ENCODE measurements around the gene ADGB.
A peak's percentile ranks its signal among the peaks of the same experiment; 100 is the strongest.

Gene ADGB

GRCh38 chr6:146582857-146583256, 15.9 kb upstream of the ADGB start:
- no peak for TF ChIP-seq POLR2AphosphoS5 (IDR thresholded peaks at IDR 0.05; ENCODE audit: low read depth, low read length)
- no peak for TF ChIP-seq PAX5 (IDR thresholded peaks at IDR 0.05; ENCODE audit: insufficient read depth, low read length, severe bottlenecking)
- TF ChIP-seq SPI1 (IDR thresholded peaks at IDR 0.05; ENCODE audit: low read depth, low read length), result no peak
- TF ChIP-seq POU2F2 (IDR thresholded peaks at IDR 0.05; ENCODE audit: low read depth, low read length), result no peak
- no peak for TF ChIP-seq POLR2A (IDR thresholded peaks at IDR 0.05; ENCODE audit: low read depth, low read length)
- TF ChIP-seq TAF1 (IDR thresholded peaks at IDR 0.05; ENCODE audit: low read depth, low read length), result no peak
- no peak for FAIRE-seq
- DNase-seq (ENCODE audit: insufficient read length, low spot score), result no peak

DNA sequence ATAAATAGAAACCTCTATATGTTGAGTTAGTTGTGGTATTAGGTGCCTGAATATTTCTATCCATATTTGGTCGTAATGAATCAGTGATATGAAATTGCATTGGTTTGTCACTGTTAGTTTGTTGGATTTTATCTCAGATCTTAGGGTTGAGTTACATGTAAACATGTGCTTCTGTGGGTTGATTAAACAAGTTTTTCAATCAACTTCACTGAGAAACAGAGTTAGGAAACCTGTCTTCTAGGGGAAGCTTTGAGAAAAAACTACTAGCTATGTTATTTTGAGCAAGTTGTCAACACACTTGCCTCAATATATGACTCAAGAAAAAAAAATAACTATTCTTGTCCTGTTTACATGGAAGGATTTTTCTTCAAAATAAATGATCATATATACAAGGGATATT, 14.8 kb upstream of the ADGB start:
- FAIRE-seq (no peak), DNase-seq (ENCODE audit: insufficient read length, low spot score) (no peak)
- TF ChIP-seq POLR2A (IDR thresholded peaks at IDR 0.05; ENCODE audit: low read depth, low read length) (no peak), POLR2AphosphoS5 (IDR thresholded peaks at IDR 0.05; ENCODE audit: low read depth, low read length) (no peak), PAX5 (IDR thresholded peaks at IDR 0.05; ENCODE audit: insufficient read depth, low read length, severe bottlenecking) (no peak), POU2F2 (IDR thresholded peaks at IDR 0.05; ENCODE audit: low read depth, low read length) (no peak), TAF1 (IDR thresholded peaks at IDR 0.05; ENCODE audit: low read depth, low read length) (no peak), SPI1 (IDR thresholded peaks at IDR 0.05; ENCODE audit: low read depth, low read length) (no peak)

GRCh38 chr6:146587459-146587858, 11.3 kb upstream of the ADGB start:
- TF ChIP-seq POU2F2 (IDR thresholded peaks at IDR 0.05; ENCODE audit: low read depth, low read length) (no peak), SPI1 (IDR thresholded peaks at IDR 0.05; ENCODE audit: low read depth, low read length) (no peak), TAF1 (IDR thresholded peaks at IDR 0.05; ENCODE audit: low read depth, low read length) (no peak), POLR2AphosphoS5 (IDR thresholded peaks at IDR 0.05; ENCODE audit: low read depth, low read length) (no peak), PAX5 (IDR thresholded peaks at IDR 0.05; ENCODE audit: insufficient read depth, low read length, severe bottlenecking) (no peak), POLR2A (IDR thresholded peaks at IDR 0.05; ENCODE audit: low read depth, low read length) (no peak)
- FAIRE-seq, result no peak
- DNase-seq (ENCODE audit: insufficient read length, low spot score), result no peak

DNA sequence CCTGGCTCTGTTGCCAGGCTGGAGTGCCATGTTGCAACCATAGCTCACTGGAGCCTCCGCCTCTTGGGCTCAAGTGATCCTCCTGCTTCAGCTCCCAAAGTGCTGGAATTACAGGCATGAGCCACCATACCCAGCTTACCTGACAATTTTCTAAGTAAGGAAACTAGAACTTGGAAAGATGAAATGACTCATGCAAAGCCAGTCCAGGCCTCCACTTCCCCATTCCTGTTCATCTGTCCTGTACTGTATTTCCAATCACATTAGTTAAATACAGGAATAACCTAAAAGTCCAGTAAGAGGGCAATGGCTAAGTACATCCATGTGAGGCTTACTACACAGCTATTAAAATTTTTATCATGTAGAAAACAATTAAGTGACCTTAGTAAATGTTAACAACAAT, 8.3 kb upstream of the ADGB start:
- FAIRE-seq (no peak), DNase-seq (ENCODE audit: insufficient read length, low spot score) (no peak)
- no peak for TF ChIP-seq TAF1 (IDR thresholded peaks at IDR 0.05; ENCODE audit: low read depth, low read length)
- TF ChIP-seq POLR2AphosphoS5 (IDR thresholded peaks at IDR 0.05; ENCODE audit: low read depth, low read length), result no peak
- TF ChIP-seq POU2F2 (IDR thresholded peaks at IDR 0.05; ENCODE audit: low read depth, low read length), result no peak
- no peak for TF ChIP-seq POLR2A (IDR thresholded peaks at IDR 0.05; ENCODE audit: low read depth, low read length)
- TF ChIP-seq PAX5 (IDR thresholded peaks at IDR 0.05; ENCODE audit: insufficient read depth, low read length, severe bottlenecking), result no peak
- TF ChIP-seq SPI1 (IDR thresholded peaks at IDR 0.05; ENCODE audit: low read depth, low read length), result no peak

DNA sequence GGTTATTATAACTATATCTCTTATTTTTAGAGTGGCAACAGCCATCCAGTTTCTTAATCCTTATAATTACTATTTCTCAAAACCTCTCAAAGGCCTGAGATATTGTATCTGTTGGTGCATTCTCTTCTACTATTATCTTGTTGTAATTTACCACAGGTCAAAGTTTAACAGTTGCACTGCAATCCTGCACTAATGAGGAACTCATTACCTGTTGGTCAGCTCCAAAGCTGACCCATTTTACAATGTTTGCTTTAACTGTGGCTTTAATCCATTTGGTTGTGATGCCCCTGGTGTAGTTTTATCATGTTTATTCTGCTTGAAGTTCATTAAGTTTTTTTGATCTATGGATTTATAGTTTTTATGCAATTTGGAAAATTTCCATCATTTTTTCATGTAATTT, 6.3 kb upstream of the ADGB start:
- FAIRE-seq (no peak), DNase-seq (ENCODE audit: insufficient read length, low spot score) (no peak)
- TF ChIP-seq PAX5 (IDR thresholded peaks at IDR 0.05; ENCODE audit: insufficient read depth, low read length, severe bottlenecking), result no peak

GRCh38 chr6:146593986-146594385, 4.8 kb upstream of the ADGB start:
- DNase-seq (ENCODE audit: insufficient read length, low spot score), result no peak
- TF ChIP-seq PAX5 (IDR thresholded peaks at IDR 0.05; ENCODE audit: insufficient read depth, low read length, severe bottlenecking), result no peak
- TF ChIP-seq POLR2AphosphoS5 (IDR thresholded peaks at IDR 0.05; ENCODE audit: low read depth, low read length), result no peak
- no peak for TF ChIP-seq POU2F2 (IDR thresholded peaks at IDR 0.05; ENCODE audit: low read depth, low read length)
- no peak for TF ChIP-seq POLR2A (IDR thresholded peaks at IDR 0.05; ENCODE audit: low read depth, low read length)
- no peak for TF ChIP-seq SPI1 (IDR thresholded peaks at IDR 0.05; ENCODE audit: low read depth, low read length)
- TF ChIP-seq TAF1 (IDR thresholded peaks at IDR 0.05; ENCODE audit: low read depth, low read length), result no peak
- FAIRE-seq, result no peak

DNA sequence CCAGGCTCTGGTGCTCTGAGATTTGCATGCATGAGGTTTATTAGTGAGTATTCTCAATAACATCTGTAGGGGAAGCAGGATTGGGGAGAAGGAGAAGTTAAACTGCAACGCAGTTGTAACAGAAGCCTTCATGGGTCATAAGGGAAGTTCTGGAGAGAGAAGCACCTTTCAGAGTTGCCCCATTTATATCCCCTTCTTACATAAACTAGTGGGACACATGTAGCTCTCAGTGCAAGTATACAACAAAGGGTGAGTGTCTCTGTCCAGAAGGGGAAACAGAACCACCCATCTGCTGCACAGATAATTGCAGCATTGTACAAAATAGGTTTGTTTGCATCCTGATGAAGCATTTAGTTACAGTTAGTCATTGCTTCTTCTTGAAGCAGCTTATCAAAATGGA, 4.3 kb upstream of the ADGB start:
- FAIRE-seq, result no peak
- DNase-seq (ENCODE audit: insufficient read length, low spot score), result no peak
- TF ChIP-seq PAX5 (IDR thresholded peaks at IDR 0.05; ENCODE audit: insufficient read depth, low read length, severe bottlenecking) (no peak), POU2F2 (IDR thresholded peaks at IDR 0.05; ENCODE audit: low read depth, low read length) (no peak), SPI1 (IDR thresholded peaks at IDR 0.05; ENCODE audit: low read depth, low read length) (no peak), POLR2A (IDR thresholded peaks at IDR 0.05; ENCODE audit: low read depth, low read length) (no peak), TAF1 (IDR thresholded peaks at IDR 0.05; ENCODE audit: low read depth, low read length) (no peak), POLR2AphosphoS5 (IDR thresholded peaks at IDR 0.05; ENCODE audit: low read depth, low read length) (no peak)

DNA sequence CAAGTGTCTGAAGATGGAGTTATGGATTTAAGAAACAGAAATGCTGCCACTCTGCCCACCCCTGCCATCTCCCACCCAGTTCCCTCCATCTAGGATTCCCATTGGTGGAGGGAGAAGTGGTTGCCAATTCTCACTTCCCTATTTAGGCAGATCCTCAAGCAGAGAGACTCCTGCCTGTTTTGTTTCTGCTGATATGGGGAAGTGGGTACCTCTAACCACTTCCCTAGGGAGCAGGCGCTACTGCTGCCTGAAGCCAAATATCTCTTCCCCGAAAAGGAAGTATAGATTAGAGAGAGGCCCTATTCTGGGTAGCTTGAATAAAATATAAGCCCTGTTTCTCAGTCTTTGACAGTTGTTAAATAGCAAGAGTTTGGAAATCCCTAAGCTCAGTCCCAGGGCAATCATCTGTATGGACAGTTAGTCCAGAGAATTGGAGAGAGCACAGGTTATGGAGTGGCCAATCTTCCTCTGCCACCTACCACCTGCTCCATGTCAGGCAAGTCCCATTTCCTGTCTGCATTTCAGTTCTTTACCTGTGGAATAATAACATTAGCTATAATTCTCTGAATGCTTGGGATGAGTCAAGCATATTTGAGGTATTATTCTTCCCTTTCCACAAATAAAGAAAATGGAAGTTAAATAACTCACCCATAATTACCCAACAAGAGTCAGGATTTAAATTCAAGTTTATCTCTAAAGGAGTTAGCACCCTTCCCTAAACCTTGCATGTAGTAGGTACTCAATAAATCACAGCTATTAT, 2.6 kb upstream of the ADGB start:
- TF ChIP-seq SPI1 (IDR thresholded peaks at IDR 0.05; ENCODE audit: low read depth, low read length) (peak; percentile 69), POU2F2 (IDR thresholded peaks at IDR 0.05; ENCODE audit: low read depth, low read length) (no peak)
- no peak for DNase-seq (ENCODE audit: insufficient read length, low spot score)
- FAIRE-seq, result no peak

DNA sequence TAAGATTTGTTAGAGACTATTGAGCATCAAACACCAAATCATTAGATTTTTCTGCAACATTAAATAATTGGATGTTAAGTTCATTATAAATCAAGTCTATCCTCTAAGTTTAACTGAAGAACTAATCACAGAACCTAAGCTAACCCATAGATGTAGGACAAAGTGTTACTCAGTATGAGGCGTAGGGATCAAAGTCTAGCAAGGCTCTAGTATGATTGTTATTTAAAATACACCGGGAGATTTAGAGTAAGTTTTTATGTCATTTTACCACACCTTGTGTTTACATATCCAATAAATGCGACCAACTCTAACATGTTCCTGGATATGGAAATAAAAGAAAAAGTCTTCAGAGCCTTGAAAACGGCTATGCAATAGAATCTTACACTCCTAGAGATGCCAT, 2.6 kb downstream of the ADGB start:
- FAIRE-seq (no peak), DNase-seq (ENCODE audit: insufficient read length, low spot score) (no peak)
- TF ChIP-seq TAF1 (IDR thresholded peaks at IDR 0.05; ENCODE audit: low read depth, low read length), result no peak
- TF ChIP-seq PAX5 (IDR thresholded peaks at IDR 0.05; ENCODE audit: insufficient read depth, low read length, severe bottlenecking), result no peak
- TF ChIP-seq POLR2AphosphoS5 (IDR thresholded peaks at IDR 0.05; ENCODE audit: low read depth, low read length), result no peak
- TF ChIP-seq POU2F2 (IDR thresholded peaks at IDR 0.05; ENCODE audit: low read depth, low read length), result no peak
- TF ChIP-seq POLR2A (IDR thresholded peaks at IDR 0.05; ENCODE audit: low read depth, low read length), result no peak
- TF ChIP-seq SPI1 (IDR thresholded peaks at IDR 0.05; ENCODE audit: low read depth, low read length), result no peak

DNA sequence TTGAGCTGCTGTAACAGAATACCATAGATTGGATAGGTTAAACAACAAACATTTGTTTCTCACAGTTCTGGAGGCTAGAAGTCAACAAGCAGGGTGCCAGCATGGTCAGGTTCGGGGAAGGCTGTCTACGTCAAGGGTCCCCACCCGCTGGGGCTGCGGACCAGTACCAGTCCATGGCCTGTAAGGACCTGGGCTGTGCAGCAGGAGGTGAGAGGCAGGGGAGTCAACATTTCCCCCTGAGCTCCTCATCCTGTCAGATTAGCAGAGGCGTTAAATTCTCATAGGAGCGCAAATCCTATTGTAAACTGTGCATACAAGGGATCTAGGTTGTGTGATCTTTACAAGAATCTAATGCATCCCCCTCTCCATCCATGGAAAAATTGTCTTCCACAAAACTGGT, 3.8 kb downstream of the ADGB start:
- FAIRE-seq, result no peak
- no peak for DNase-seq (ENCODE audit: insufficient read length, low spot score)
- TF ChIP-seq SPI1 (IDR thresholded peaks at IDR 0.05; ENCODE audit: low read depth, low read length) (no peak), PAX5 (IDR thresholded peaks at IDR 0.05; ENCODE audit: insufficient read depth, low read length, severe bottlenecking) (no peak), TAF1 (IDR thresholded peaks at IDR 0.05; ENCODE audit: low read depth, low read length) (no peak), POU2F2 (IDR thresholded peaks at IDR 0.05; ENCODE audit: low read depth, low read length) (no peak), POLR2A (IDR thresholded peaks at IDR 0.05; ENCODE audit: low read depth, low read length) (no peak), POLR2AphosphoS5 (IDR thresholded peaks at IDR 0.05; ENCODE audit: low read depth, low read length) (no peak)

Data from GM12891 (cell line).